Measurements from ENCODE around the gene PHKG2.
"Not testable (repeated sequence)": the region's sequence is repeated elsewhere in the genome, so short reads cannot be mapped to it uniquely, and the experiment has no call there.

Gene PHKG2, protein sequence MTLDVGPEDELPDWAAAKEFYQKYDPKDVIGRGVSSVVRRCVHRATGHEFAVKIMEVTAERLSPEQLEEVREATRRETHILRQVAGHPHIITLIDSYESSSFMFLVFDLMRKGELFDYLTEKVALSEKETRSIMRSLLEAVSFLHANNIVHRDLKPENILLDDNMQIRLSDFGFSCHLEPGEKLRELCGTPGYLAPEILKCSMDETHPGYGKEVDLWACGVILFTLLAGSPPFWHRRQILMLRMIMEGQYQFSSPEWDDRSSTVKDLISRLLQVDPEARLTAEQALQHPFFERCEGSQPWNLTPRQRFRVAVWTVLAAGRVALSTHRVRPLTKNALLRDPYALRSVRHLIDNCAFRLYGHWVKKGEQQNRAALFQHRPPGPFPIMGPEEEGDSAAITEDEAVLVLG

DNA sequence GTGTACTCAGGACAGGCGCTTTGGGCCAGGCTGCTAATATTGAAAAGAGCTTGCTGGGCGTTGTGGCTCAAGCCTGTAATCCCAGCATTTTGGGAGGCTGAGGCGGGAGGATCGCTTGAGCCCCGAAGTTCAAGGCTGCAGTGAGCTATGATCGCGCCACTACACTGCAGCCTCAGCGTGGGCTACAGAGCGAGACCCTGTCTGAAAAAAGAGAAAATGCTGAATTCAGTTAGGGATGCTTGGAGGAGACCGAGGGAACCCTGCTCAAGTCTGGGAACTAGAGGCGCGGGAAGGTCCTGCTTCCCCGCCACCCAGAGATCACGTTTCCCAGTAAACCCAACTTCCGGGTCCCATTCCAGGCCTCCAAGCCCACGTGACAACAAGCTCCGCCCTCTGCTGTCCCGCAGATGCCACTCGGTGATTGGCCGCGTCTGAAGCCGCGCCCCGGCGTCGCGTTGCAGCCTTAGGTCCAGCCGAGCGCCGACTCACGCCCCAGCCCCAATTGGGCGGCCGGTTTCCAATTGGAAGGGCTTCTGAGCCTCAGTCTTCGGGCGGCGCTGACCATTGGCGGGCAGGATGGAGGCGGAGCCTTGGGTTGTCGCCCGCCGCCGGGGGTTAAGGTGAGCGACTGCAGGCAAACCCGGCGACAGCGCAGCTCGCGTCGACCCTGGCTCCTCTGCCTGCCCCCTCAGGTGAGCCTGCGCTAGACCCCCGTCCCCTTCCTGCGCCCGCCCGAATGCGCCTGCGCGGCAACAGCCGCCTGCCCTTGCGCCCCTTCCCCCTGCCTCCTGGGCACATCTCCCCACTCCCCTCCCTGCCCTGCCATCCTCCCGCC is at the start of gene PHKG2:
PHKG2 (plus strand) TSS at position 627 of the 835 bp plus-strand sequence. CDS start 396 bp downstream, outside the sequence.
- peak; percentile 76 to 88 for DNase-seq (ENCODE audit: low read depth in 2 of 2, low spot score in 1 of 2)

DNA sequence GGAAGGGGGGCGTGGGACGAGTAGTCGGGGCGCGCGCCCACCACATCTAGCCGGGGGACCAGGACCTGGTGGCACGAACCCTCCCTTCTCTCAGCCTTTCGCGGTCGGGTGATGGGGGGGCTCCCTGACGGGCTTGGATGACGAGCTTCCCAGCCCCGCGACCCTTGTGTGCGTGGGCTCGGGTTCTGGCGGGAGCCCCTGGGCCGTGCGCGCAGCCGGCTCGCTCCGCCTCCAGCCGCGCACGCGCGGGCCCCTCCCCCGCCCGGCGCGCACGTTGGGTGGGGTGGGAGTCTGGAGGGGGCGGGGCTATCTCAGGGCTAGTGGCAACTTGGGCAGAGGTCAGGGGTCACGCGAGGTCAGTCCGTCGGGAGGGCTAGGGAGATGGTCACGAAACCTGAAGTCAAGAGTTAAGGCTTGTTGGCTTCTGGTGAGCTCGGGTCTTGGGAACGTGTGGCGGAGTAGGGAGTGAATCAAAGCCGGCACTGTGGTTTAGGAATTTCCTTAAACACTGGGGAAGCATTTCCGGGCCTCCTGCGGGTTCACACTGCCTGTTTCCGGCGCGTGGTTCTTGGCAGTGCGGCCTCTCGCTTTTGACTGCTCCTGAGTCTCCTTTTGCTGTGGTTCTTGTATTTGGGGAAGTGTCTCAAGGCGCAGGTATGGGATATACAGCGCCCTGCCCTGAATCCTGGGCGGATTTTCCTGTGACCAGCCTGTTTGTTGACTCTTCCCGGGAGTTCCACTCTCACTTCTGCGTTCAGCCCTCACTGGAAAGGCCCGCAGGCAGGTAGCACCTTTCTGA is 49.2 kb upstream of the PHKG2 start, which contains the start of gene SRCAP:
SRCAP (plus strand) TSS at position 356 of the 799 bp plus-strand sequence. CDS start 1,654 bp downstream, outside the sequence.
- DNase-seq (ENCODE audit: low read depth in 2 of 2, low spot score in 1 of 2), result peak; percentile 68 to 74

DNA sequence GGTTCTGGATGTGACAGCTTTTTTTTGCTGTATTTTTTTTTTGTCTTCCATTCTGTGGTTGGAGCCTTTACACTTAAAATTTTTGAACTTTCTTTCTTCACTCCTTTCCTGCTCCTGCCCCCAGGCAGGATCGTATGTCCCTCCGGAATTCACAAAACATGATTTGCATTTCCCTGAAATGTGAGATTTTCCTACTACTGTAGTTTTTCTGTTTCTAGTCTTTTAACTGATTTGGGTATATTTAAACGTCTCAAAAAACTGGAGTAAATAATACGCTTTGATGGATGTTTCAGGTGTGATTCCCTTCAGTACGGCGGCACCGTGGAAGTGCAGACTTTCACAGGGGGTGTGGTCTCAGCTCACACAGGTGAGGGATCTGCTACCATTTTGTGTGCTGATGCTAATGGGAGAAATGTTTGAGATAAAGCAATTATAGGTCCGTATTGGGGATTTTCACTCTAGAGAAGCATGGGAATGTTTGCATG is 48.6 kb upstream of the PHKG2 start:
- no peak for DNase-seq (ENCODE audit: low read depth in 2 of 2, low spot score in 1 of 2)

DNA sequence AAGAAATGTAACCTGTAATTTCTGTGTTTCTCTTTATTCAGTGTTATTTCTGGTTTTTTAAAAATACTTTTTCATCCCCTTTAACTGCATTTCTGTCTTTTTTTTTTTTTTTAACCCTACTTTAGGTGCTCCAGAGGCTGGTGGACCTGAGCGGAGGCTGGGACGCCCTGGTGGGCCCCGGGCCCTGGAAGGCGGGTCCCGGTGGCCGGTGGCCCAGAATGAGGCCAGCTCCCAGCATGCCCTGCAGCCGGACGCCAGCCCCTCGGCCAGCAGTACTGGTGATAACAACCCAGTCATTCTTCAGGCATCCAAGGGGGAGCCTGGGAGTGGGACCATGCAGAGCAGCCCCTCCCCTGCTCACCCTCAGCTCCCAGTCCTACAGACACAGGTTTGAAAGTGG is 47.7 kb upstream of the PHKG2 start:
- no peak for DNase-seq (ENCODE audit: low read depth in 2 of 2, low spot score in 1 of 2)

DNA sequence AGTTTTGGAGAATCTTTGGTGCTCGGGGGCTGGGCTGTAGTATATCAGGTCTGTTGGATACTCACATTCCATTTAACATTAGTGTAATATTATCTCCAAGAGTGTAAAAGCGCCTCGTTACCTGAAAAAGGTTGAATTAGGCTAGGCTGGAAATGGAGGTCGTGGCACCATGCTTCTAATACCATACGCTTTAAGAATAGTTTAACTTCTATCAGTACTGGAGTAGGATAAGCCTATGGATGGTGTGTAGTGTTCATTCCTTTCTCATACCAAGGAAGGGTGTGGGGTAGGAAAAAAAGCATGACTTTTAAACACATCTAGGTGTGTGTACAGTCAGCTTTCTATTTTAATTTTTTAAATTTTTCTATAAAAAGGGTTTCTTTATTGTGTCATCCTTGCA is 47.3 kb upstream of the PHKG2 start:
- no peak for DNase-seq (ENCODE audit: low read depth in 2 of 2, low spot score in 1 of 2)

DNA sequence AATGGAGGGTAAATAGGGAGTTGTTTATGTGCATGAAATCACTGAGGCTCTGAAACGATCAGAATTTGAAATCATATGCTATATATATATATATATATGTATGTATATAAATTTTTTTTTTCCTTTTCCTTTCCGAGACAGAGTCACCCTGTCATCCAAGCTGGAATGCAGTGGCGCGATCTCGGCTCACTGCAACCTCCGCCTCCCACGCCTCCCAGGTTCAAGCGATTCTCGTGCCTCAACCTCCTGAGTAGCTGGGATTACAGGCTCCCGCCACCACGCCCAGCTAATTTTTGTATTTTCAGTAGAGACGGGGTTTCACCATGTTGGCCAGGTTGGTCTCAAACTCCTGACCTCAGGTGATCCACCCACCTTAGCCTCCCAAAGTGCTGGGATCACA is 45.2 kb upstream of the PHKG2 start:
- DNase-seq (ENCODE audit: low read depth in 2 of 2, low spot score in 1 of 2), result not testable (repeated sequence)

DNA sequence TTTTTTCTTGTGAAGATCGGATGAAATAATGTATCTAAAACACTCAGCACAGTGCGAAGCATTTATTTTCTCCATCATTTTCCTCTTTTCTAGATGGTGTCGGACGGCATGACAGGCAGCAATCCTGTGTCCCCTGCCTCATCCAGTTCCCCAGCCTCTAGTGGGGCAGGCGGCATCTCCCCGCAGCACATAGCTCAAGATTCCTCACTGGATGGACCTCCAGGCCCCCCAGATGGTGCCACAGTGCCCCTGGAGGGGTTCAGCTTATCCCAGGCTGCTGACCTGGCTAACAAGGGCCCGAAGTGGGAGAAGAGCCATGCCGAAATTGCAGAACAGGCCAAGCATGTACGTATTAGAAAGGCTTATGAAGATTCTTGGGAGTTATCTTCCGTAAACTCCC is 44.3 kb upstream of the PHKG2 start:
- no peak for DNase-seq (ENCODE audit: low read depth in 2 of 2, low spot score in 1 of 2)

DNA sequence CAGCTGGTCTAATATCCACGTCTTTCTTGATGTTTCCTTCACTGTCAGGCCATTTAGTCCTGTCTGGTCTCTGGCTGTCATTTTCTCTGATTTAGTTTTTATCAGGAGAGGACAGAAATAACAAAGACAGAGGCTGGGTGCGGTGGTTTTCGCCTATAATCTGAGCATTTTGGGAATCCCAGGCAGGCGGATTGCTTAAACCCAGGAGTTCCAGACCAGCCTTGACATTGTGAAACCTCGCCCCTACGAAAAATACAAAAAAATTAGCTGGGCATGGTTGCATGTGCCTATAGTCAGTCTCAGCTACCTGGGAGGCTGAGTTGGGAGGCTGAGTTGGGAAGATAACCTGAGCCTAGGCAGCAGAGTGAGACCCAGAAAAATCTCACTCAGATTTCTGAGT is 42.2 kb upstream of the PHKG2 start:
- DNase-seq (ENCODE audit: low read depth in 2 of 2, low spot score in 1 of 2), result no peak

DNA sequence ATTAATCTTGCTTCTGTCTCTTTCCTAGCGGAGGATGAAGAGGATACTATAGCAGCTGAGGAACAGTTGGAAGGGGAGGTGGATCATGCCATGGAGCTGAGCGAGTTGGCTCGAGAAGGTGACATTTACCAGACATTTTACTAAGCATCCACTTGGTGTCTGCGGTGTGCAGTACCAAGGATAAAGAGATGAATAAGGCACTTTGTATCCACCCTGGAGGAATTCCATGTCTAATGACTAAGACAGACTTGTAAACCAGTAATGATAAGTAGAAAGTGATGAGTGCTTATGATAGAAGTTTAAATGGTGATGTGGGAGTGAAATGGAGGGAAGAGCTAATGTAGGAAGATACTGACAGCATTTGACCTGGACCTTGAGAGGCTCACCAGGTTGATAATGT is 37.3 kb upstream of the PHKG2 start:
- DNase-seq (ENCODE audit: low read depth in 2 of 2, low spot score in 1 of 2), result no peak

DNA sequence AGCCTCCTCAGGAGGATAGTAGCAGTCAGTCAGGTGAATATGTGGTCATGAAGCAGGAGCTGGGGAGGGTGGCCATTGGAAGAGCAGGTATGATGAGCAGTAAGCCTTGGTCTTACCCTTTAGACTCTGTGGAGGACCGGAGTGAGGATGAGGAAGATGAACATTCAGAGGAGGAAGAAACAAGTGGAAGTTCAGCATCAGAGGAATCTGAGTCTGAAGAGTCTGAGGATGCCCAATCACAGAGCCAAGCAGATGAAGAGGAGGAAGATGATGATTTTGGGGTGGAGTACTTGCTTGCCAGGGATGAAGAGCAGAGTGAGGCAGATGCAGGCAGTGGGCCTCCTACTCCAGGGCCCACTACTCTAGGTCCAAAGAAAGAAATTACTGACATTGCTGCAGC is 36.5 kb upstream of the PHKG2 start:
- no peak for DNase-seq (ENCODE audit: low read depth in 2 of 2, low spot score in 1 of 2)

DNA sequence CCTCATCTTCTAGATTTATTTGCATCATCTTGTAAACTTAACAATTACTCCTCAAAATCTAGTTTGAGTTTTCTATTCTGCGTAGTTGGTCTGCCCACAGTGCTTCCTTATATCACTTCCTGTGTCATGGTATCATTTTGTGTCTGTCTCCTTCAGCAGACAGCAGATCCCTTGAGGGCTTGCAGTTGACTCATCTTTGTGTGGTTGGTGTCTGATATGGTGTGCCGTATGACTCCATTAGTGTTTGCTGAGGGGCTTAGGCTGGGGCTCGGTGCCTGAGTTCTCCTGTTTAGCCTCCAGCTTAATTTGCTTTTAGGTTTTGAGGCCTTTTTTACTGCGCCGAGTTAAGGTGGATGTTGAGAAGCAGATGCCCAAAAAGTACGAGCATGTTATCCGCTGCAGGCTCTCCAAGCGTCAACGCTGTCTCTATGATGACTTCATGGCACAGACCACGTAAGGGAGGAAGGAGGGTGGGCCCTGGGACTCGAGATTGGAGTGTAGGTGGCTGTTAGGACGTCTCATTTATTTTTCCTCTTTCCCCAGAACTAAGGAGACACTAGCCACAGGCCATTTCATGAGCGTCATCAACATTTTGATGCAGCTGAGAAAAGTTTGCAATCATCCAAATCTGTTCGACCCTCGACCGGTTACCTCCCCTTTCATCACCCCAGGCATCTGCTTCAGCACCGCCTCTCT is 32.3 kb upstream of the PHKG2 start:
- DNase-seq (ENCODE audit: low read depth in 2 of 2, low spot score in 1 of 2), result peak in 1 of 2 donors; percentile 27

DNA sequence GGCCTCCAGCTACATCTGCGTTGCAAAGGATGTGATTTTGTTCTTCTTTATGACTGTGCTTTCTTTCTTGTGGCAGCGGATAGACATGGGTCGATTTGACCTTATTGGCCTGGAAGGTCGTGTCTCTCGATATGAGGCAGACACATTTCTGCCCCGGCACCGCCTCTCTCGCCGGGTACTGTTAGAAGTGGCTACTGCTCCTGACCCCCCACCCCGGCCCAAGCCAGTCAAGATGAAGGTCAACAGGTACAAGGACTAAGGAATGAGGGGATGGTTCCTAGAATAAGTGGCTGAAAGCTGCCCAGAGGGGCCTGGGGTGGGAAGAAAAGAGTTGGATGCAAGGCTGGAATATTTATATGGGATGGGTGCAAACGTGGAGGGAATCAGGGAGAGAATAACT is 28.1 kb upstream of the PHKG2 start:
- DNase-seq (ENCODE audit: low read depth in 2 of 2, low spot score in 1 of 2), result no peak

DNA sequence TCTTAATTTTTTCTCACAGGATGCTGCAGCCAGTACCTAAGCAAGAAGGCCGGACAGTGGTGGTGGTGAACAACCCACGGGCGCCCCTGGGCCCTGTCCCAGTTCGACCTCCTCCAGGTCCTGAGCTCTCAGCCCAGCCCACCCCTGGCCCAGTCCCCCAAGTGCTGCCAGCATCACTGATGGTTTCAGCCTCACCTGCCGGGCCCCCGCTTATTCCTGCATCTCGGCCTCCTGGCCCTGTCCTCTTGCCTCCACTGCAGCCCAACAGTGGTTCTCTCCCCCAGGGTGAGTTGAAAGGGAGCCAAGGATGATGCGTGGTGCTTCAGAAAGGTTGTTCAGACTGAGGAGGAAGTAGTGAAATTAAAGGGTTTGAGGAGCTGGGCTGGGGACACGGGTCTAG is 27.5 kb upstream of the PHKG2 start:
- DNase-seq (ENCODE audit: low read depth in 2 of 2, low spot score in 1 of 2), result no peak

DNA sequence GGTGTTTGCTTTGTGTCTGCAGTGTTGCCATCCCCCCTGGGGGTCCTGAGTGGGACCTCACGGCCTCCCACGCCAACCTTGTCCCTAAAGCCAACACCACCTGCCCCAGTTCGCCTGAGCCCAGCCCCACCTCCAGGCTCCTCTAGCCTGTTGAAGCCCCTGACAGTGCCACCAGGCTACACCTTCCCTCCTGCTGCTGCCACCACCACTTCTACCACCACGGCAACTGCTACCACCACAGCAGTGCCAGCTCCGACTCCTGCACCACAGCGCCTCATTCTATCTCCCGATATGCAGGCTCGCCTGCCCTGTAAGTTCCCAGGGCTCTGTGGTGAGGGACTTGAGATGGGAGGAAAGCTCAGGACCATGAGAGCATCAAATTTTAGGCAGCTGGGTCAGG is 27.1 kb upstream of the PHKG2 start:
- no peak for DNase-seq (ENCODE audit: low read depth in 2 of 2, low spot score in 1 of 2)

DNA sequence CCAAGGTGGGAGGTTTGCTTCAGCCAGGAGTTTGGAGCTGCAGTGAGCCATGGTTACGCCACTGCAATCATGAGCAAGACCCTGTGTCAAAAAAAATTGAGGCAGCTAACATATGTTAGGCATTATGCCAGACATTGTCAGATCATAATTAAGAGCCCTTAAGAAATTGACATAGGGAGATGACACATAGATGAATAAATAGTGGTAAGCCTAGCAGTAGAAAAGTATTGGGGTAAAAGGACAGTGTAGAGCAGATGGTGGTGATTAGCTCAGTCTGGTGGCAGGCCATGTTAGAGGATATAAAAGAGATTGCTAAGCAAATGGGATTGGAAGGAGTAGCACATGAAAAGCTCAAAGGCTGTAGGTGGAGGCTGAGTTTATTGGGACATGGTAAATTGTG is 26.6 kb upstream of the PHKG2 start:
- DNase-seq (ENCODE audit: low read depth in 2 of 2, low spot score in 1 of 2), result no peak

DNA sequence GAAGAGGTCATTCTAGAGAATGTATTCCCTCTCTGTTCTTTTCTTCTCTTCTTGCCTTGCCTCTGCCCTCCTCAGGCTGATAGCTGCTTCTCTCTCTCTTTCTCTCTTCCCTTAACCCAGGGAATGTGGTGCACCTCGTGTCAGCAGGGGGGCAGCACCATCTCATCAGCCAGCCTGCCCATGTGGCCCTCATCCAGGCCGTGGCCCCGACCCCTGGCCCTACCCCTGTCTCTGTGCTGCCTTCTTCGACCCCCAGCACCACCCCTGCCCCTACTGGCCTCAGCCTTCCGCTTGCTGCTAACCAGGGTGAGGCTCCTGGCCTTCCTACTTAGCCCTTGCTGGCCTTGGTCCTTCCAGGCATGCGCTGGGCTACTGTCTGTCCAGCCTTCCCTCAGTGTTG is 25.8 kb upstream of the PHKG2 start:
- DNase-seq (ENCODE audit: low read depth in 2 of 2, low spot score in 1 of 2), result no peak

DNA sequence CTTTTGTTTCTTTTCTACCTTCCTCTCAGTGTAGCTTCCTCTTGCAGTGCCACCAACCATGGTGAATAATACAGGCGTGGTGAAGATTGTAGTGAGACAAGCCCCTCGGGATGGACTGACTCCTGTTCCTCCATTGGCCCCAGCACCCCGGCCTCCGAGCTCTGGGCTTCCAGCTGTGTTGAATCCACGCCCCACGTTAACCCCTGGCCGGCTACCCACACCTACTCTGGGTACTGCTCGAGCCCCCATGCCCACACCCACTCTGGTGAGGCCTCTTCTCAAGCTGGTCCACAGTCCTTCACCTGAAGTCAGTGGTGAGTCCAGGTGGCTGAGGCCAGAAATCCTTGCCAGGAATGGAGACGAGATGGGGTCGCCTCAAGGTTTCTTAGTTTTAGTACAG is 25.3 kb upstream of the PHKG2 start:
- no peak for DNase-seq (ENCODE audit: low read depth in 2 of 2, low spot score in 1 of 2)

DNA sequence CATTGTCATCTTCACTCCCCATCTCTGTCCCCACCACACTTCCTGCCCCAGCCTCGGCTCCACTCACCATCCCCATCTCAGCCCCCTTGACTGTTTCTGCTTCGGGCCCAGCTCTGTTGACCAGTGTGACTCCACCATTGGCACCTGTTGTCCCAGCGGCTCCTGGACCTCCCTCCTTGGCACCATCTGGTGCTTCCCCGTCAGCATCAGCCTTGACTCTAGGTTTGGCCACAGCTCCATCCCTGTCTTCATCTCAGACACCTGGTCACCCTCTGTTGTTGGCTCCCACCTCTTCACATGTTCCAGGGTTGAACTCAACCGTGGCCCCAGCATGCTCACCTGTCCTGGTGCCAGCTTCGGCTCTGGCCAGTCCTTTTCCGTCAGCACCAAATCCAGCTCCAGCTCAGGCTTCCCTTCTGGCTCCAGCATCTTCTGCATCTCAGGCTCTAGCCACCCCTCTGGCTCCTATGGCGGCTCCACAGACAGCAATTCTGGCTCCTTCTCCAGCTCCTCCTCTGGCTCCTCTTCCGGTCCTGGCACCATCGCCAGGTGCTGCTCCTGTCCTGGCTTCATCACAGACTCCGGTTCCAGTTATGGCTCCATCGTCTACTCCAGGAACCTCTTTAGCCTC is 24.4 kb upstream of the PHKG2 start:
- no peak for DNase-seq (ENCODE audit: low read depth in 2 of 2, low spot score in 1 of 2)

DNA sequence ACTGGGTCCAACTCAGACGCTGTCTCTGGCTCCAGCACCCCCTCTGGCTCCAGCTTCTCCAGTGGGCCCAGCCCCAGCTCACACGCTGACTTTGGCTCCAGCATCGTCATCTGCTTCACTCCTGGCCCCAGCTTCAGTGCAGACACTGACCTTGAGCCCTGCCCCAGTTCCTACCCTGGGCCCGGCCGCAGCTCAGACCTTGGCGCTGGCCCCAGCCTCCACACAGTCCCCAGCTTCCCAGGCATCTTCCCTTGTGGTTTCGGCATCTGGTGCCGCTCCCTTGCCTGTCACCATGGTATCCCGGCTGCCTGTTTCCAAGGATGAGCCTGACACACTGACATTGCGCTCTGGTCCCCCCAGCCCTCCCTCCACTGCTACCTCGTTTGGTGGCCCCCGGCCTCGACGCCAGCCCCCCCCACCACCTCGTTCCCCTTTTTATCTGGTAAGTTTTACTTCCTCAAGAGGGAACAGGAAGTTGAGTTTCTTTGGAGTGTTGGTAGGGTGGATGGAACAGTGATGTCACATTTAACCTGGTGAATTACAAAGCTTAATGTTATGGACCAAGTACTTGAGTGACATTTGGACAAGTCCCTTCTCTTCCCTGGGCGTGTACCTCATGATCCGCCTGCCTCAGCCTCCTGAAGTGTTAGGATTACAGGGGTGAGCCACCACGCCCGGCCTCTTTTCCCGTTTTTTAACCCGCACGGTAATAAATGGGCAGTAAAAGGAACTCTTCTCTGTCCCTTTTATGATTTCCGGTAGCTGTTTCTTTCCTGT is 23.4 kb upstream of the PHKG2 start:
- no peak for DNase-seq (ENCODE audit: low read depth in 2 of 2, low spot score in 1 of 2)

Data from stimulated activated CD8-positive, alpha-beta memory T cell treated with anti-CD3 and anti-CD28 coated beads, Interleukin-4, amount 100 ng/mL, for 4 hours (primary cell).